ENCODE measurements around the gene ATG2B. TPM values are rescaled to one million over a fixed set of nuclear protein-coding genes. Genes with fewer than 3 reads are reported as not detected.

Gene ATG2B
- polyA plus RNA-seq, 2 of the 4 experiments (the other 2 are of a cell fraction) = 7.1 to 17.0 TPM

DNA sequence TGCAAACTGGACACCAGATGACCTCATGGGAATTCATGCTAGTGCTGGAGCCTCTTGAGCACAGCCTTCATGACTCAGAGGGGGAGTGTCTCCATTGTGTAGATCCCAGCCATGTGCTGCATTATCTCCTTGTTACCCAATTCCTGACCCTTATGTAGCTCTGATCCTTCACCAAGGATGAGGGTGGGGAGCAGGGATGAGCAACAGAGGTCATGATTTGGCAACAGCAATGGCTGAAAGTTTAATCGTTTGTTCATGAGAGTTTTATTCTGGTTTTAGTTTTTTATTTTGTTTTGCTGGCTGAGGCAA is 116.6 kb downstream of the ATG2B start:
- Histone ChIP-seq H3K4me2 (peak overlapping the region; percentile 44), H3K9me3 (no peaks in the 10 kb centered on the region), H3K4me3 (no peak overlapping the region), H3K4me1 (peaks cover 44% of the 10 kb centered on the region), H3K27ac (peak overlapping the region; percentile 76 to 91)
- ATAC-seq = peak; percentile 93 to 96
- peak; percentile 82 to 91 for DNase-seq (ENCODE audit: low read depth in 1 of 2, low spot score in 1 of 2)
- ChIA-PET CTCF (interaction anchor here (0.6 to 9.1 kb wide), 10 partner anchors 8 to 148 kb away, joined by 3 to 66 read pairs (median 4); partner anchors contain the start of gene BDKRB1), POLR2A (interaction anchor here (0.7 to 1.6 kb wide), 3 partner anchors 14 to 42 kb away, joined by 4 to 5 read pairs (median 4); partner anchors contain the start of gene BDKRB2)
- 14% methylated on average over 1 of the region's 1 CpG for WGBS (ENCODE audit: missing lambda C conversion rate)
- TF ChIP-seq RAD21 (conservative IDR thresholded peaks at IDR 0.05 in 1 of 2, IDR thresholded peaks at IDR 0.05 in 1 of 2) (peak in 1 of 2 experiments; percentile 29; a peak in 2 of 5 replicates), RFX5 (IDR thresholded peaks at IDR 0.05) (no peak), CHD2 (IDR thresholded peaks at IDR 0.05; ENCODE audit: low read length, partially characterized antibody) (no peak), ZNF302 (CRISPR knock-in tag; IDR thresholded peaks at IDR 0.05) (no peak), JUNB (IDR thresholded peaks at IDR 0.05) (peak; percentile 69), EP300 (IDR thresholded peaks at IDR 0.05) (peak; percentile 42 to 63; a peak in 2 of 5 replicates), CEBPB (IDR thresholded peaks at IDR 0.05) (peak; percentile 72 to 86), E2F6 (IDR thresholded peaks at IDR 0.05; ENCODE audit: borderline replicate concordance, low read depth) (no peak), FOSL2 (IDR thresholded peaks at IDR 0.05) (peak; percentile 72), FOSL2 (CRISPR knock-in tag; IDR thresholded peaks at IDR 0.05) (peak; percentile 77), REST (IDR thresholded peaks at IDR 0.05) (no peak), HEYL (CRISPR knock-in tag; IDR thresholded peaks at IDR 0.05) (no peak), KDM1A (IDR thresholded peaks at IDR 0.05; ENCODE audit: low read depth) (no peak), MAX (IDR thresholded peaks at IDR 0.05) (peak; percentile 91), PBX3 (IDR thresholded peaks at IDR 0.05) (no peak), KDM5A (IDR thresholded peaks at IDR 0.05) (no peak), NR3C1 (IDR thresholded peaks at IDR 0.05) (no peak), SMC3 (IDR thresholded peaks at IDR 0.05) (0 out of 3 replicates have a peak, but pooled peaks have one; percentile 36), MYC (IDR thresholded peaks at IDR 0.05; ENCODE audit: borderline replicate concordance, low read length) (peak; percentile 81; the same call in 1 of the 2 replicates), HES2 (IDR thresholded peaks at IDR 0.05) (0 out of 2 replicates have a peak, but pooled peaks have one; percentile 45), GATA3 (IDR thresholded peaks at IDR 0.05; ENCODE audit: borderline replicate concordance) (peak; percentile 56; the same call in 1 of the 2 replicates), HMGXB4 (CRISPR knock-in tag; IDR thresholded peaks at IDR 0.05; ENCODE audit: borderline replicate concordance) (no peak), ZC3H11A (IDR thresholded peaks at IDR 0.05) (no peak), HOXB5 (CRISPR knock-in tag; IDR thresholded peaks at IDR 0.05) (no peak), JUN (IDR thresholded peaks at IDR 0.05) (peak; percentile 50 to 58; a peak in 3 of 5 replicates)
- TF ChIP-seq, protein P1, sequence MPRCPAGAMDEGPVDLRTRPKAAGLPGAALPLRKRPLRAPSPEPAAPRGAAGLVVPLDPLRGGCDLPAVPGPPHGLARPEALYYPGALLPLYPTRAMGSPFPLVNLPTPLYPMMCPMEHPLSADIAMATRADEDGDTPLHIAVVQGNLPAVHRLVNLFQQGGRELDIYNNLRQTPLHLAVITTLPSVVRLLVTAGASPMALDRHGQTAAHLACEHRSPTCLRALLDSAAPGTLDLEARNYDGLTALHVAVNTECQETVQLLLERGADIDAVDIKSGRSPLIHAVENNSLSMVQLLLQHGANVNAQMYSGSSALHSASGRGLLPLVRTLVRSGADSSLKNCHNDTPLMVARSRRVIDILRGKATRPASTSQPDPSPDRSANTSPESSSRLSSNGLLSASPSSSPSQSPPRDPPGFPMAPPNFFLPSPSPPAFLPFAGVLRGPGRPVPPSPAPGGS (IDR thresholded peaks at IDR 0.05) = peak; percentile 25; the same call in 1 of the 3 replicates
- TF ChIP-seq, protein P2, sequence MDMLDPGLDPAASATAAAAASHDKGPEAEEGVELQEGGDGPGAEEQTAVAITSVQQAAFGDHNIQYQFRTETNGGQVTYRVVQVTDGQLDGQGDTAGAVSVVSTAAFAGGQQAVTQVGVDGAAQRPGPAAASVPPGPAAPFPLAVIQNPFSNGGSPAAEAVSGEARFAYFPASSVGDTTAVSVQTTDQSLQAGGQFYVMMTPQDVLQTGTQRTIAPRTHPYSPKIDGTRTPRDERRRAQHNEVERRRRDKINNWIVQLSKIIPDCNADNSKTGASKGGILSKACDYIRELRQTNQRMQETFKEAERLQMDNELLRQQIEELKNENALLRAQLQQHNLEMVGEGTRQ (IDR thresholded peaks at IDR 0.05) = peak; percentile 43; the same call in 1 of the 2 replicates
- TF ChIP-seq, protein P3, sequence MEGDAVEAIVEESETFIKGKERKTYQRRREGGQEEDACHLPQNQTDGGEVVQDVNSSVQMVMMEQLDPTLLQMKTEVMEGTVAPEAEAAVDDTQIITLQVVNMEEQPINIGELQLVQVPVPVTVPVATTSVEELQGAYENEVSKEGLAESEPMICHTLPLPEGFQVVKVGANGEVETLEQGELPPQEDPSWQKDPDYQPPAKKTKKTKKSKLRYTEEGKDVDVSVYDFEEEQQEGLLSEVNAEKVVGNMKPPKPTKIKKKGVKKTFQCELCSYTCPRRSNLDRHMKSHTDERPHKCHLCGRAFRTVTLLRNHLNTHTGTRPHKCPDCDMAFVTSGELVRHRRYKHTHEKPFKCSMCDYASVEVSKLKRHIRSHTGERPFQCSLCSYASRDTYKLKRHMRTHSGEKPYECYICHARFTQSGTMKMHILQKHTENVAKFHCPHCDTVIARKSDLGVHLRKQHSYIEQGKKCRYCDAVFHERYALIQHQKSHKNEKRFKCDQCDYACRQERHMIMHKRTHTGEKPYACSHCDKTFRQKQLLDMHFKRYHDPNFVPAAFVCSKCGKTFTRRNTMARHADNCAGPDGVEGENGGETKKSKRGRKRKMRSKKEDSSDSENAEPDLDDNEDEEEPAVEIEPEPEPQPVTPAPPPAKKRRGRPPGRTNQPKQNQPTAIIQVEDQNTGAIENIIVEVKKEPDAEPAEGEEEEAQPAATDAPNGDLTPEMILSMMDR (IDR thresholded peaks at IDR 0.05) = no peak
- FAIRE-seq = no peak
